ENCODE measurements around the gene FGF16.
"Not testable (repeated sequence)": the region's sequence is repeated elsewhere in the genome, so short reads cannot be mapped to it uniquely, and the experiment has no call there.

The FGF16 gene

DNA sequence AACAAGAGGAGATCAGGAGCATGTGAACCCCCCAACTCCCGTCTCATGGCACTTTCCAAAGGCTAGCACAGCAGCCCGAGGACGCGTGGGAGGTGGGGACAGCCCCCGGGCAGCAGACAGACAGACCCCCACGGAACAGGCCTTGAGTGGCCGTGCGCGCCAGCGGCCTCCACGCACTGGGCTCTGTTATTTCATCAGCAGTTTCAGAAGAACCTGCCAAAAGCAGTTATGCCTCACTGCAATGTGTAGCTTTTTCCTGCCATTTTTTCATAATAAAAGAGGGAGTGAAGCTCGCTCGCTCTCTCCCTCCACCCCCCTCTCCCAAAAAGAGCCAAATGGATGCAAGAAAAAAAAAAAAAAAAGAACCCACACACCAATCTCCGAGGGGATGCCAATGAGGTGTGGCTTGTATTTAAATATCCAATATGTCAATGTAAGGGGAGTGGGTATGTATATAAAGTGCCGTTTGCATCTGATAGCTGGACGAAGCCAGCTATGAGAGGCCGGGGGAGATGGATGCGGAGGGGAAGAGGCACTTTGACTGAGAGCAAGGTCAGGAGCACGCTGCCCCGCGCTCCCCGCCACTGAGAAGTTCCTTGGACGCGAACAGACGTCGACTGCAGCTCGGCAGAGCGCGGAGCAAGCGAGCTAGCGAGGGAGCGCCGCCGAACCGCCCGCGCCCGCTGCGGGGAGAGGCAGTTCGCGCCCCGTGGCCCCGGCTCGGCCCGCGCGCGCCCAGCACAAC, at the start of gene FGF16:
Gene FGF16, plus strand, starts transcription at position 482 of the 745 bp plus-strand sequence. CDS start 286 bp downstream, outside the sequence.
- DNase-seq (ENCODE audit: low read depth in 2 of 2), result no peak

- no peak for DNase-seq (ENCODE audit: low read depth in 2 of 2)
Measured at GRCh38 chrX:77398330-77398954, 48.7 kb upstream of the FGF16 start.

GRCh38 chrX:77404419-77404818, 42.8 kb upstream of the FGF16 start:
- DNase-seq (ENCODE audit: low read depth in 2 of 2), result no peak

DNA sequence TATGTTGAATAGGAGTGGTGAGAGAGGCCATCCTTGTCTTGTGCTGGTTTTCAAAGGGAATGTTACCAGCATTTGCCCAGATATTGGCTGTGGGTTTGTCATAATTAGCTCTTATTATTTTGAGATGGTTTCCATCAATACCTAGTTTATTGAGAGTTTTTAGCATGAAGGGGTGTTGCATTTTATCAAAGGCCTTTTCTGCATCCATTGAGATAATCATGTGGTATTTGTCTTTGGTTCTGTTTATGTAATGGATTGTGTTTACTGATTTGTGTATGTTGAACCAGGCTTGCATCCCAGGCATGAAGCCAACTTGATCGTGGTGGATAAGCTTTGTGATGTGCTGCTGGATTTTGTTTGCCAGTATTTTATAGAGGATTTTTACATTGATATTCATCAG, 39.4 kb upstream of the FGF16 start:
- DNase-seq (ENCODE audit: low read depth in 2 of 2), result not testable (repeated sequence)

DNA sequence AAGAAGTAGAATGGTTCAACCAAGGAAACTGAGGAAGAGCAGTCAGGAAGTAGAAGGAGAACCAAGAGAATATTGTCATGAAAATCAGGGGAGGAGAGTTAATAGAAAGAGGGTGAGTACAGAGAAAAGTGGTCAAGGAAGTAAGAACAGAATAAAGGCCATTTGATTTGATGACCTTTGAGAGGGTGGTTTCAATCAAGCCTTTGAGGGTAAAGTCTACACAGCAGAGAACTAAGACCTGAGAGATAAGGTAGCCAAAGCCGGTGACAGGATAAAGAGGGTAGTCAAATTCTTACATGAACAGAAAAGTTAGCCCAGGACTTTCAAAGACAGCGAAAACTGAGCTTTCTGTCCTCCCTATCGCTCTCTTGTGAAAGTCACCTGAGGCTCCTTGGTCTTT, 34.6 kb upstream of the FGF16 start:
- no peak for DNase-seq (ENCODE audit: low read depth in 2 of 2)

GRCh38 chrX:77415161-77415560, 32.0 kb upstream of the FGF16 start:
- DNase-seq (ENCODE audit: low read depth in 2 of 2), result no peak

GRCh38 chrX:77415882-77416281, 31.3 kb upstream of the FGF16 start:
- DNase-seq (ENCODE audit: low read depth in 2 of 2), result no peak

GRCh38 chrX:77422891-77423648, 24.1 kb upstream of the FGF16 start:
- no peak for DNase-seq (ENCODE audit: low read depth in 2 of 2)

- no peak for DNase-seq (ENCODE audit: low read depth in 2 of 2)
Measured at GRCh38 chrX:77426811-77427210, 20.4 kb upstream of the FGF16 start.

DNA sequence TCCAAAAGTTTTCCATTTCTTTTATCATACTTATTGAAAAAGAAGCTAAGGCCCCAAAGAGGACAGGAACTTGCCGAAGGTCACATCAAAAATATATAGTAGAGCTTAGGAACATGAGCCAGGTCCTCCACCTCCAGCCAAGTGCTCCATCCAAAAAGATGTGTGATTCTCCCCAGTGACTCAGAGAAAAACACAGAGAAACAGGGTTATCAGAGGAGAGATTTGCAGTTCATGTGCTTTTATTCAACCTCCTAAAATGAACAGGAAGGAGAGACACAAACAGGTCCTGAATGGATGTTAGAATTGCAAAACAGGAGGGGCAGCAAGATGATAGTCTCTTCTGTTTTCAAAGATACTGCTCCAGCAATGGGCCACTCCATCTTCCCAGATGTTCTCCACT, 19.6 kb upstream of the FGF16 start:
- DNase-seq (ENCODE audit: low read depth in 2 of 2), result no peak

DNA sequence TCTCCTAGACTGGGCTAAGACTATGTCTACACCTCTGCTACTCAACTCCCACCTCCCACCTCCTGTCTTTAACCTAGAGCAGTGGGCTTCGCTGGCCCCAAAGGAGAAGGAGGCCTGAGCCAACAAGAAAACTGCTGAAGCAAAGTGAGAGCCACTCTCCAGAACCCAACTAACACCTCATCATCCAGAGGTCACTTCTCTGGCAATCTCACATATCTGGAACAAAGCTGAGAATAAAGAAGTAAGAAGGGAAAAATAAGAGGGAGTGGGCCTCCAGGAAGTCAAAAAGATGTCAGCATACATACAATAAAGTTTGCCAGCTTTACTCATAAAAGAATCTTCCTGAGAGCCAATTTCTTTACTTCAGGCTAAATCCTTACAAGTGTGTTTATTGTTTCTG, 18.6 kb upstream of the FGF16 start:
- no peak for DNase-seq (ENCODE audit: low read depth in 2 of 2)

- no peak for DNase-seq (ENCODE audit: low read depth in 2 of 2)
Measured at GRCh38 chrX:77431227-77431626, 16.0 kb upstream of the FGF16 start.

DNA sequence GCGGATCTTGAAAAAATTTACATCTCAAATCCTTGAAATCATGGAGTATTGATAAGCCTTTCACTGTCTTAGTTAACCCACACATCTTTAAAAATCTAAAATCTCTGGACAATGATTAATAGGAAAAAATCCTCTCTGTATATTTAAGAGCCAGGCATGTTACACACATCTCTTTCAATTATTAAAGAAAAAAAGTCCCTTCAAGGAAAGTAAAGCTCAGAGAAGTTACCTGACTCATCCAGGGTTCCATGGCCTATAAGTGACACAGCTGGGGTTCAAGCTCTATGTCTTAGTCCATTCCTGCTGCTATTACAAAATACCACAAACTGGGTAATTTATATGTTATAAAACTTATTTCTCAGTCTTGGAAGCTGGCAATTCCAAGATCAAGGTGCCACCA, 14.2 kb upstream of the FGF16 start:
- DNase-seq (ENCODE audit: low read depth in 2 of 2), result no peak

DNA sequence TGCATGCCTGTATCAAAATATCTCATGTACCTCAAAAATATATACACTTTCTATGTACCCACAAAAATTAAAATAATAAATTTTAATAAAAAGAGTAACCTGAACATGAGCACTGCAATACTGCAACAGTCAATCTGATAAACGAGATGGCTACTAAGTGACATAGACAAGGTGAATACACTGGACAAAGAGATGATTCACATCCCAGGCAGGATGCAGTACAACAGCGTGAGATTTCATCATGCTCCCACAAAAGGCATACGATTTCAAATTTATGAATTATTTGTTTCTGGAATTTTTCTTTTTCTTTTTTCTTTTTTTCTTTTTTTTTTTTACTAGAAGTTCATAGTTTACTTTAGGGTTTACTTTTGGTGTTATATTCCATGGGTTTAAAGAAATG, 12.2 kb upstream of the FGF16 start:
- no peak for DNase-seq (ENCODE audit: low read depth in 2 of 2)

DNA sequence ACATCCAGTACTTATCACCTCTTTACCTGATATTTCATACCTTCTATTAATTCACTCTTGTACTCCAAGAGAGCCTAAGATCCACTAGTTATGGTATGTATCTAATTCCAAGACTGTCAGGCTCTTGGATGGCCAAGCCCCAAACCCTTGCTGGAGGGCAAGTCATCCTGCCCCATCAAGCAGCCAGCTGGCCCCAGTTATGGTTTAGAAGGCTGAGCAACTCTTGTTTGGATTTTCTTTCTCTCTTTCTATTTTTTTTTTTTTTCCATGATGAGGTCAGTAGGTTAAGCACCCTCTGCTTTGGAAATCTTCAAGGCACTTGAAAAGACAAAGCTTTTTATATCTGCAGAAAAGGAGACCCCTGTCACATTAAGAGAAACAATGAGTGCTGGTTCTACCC, 10.9 kb upstream of the FGF16 start:
- no peak for DNase-seq (ENCODE audit: low read depth in 2 of 2)

DNA sequence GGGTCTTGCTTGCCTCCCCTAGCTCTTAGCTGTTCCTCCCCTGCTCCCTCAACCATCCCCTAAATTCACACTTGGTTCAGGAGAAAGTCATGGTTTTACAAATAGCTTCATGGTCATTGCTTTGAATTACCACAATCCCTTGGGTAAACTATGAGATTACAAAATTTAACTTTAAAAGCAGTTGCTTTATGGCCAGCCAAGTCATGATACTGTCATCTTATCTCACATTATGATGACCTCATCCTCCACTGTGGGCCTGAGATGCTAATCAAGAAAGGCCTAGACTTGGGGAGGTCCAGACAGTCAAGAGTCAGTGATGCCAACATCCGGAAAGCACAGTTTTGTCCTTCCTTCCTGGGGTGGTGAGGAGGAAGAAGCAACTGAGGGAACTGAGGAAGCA, 10.5 kb upstream of the FGF16 start:
- DNase-seq (ENCODE audit: low read depth in 2 of 2), result no peak

GRCh38 chrX:77440330-77440729, 6.9 kb upstream of the FGF16 start:
- no peak for DNase-seq (ENCODE audit: low read depth in 2 of 2)

DNA sequence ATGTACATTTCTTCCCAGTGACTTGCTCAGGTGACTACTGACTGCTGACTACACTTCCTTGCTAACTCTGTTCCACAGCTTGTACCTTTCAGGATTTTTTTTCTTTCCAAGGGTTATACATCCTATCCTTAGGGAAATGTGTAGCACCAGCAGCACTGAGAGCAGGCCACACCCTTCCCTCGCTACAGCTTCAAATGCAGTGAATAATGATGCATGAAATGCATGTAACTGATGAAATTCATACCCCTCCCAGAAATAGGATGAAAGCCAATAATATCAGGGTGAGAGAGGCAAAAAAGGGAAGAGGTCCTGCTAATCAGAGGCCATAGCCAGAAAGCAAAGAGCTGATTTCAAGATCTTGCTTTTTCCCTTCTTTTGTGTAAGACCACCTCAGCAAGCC, 6.2 kb upstream of the FGF16 start:
- DNase-seq (ENCODE audit: low read depth in 2 of 2), result no peak

- DNase-seq (ENCODE audit: low read depth in 2 of 2), result no peak
Measured at GRCh38 chrX:77441479-77441878, 5.7 kb upstream of the FGF16 start.

GRCh38 chrX:77442728-77443127, 4.5 kb upstream of the FGF16 start:
- no peak for DNase-seq (ENCODE audit: low read depth in 2 of 2)

GRCh38 chrX:77444075-77444474, 3.1 kb upstream of the FGF16 start:
- DNase-seq (ENCODE audit: low read depth in 2 of 2), result no peak

- no peak for DNase-seq (ENCODE audit: low read depth in 2 of 2)
Measured at GRCh38 chrX:77444545-77444944, 2.6 kb upstream of the FGF16 start.

DNA sequence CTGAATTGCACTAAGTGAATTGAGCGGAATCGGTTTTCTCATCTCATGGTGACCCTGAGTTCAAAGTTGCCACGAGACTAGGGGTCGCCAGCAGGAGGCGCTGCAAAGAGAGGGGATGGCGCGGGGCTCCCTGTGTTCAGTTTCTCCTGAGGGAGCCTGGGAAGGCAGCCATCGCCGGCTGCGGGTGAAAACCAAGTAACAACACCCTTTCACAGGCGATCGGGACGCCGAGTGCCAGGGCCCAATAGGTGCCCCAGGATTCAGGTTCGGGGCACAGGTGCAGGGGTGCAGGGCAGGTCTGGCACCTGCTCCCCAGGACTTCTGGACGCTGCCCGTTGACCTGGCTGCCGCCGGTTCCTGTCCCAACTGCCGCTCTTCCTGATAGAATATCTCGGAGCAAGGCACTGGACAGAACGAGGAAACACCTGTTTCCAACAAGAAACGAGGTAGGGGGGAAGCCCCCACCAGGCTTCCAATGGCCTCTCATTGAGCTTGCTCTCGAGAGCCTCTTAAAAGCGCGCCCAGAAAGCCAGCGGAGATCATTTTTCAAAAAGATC, 1.1 kb upstream of the FGF16 start:
- no peak for DNase-seq (ENCODE audit: low read depth in 2 of 2)

All from stimulated activated CD8-positive, alpha-beta memory T cell treated with anti-CD3 and anti-CD28 coated beads, Interleukin-2, amount 100 ng/mL, for 48 hours (primary cell).